Measurements from ENCODE around the gene ST6GALNAC3.

DNA sequence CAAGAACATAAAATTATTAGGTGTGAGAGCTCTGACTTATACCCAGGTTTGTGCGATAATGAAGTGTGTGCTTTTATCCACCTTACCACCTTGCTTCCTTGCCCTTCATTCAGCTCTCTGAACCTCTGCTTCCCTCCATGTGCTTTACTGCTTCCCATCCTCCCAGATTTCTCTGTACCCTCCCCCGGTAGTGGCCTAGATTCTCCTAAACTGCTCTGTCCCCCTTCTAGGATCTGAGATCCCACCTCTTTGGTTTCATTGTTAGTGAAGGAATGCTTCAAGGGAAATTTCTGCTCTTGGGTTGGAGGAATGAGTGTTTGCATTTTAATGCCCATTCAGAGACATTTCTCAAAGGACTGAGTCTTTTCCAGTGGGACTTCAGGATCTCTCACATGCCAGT, 159.5 kb downstream of the ST6GALNAC3 start:
- TF ChIP-seq, protein P1, sequence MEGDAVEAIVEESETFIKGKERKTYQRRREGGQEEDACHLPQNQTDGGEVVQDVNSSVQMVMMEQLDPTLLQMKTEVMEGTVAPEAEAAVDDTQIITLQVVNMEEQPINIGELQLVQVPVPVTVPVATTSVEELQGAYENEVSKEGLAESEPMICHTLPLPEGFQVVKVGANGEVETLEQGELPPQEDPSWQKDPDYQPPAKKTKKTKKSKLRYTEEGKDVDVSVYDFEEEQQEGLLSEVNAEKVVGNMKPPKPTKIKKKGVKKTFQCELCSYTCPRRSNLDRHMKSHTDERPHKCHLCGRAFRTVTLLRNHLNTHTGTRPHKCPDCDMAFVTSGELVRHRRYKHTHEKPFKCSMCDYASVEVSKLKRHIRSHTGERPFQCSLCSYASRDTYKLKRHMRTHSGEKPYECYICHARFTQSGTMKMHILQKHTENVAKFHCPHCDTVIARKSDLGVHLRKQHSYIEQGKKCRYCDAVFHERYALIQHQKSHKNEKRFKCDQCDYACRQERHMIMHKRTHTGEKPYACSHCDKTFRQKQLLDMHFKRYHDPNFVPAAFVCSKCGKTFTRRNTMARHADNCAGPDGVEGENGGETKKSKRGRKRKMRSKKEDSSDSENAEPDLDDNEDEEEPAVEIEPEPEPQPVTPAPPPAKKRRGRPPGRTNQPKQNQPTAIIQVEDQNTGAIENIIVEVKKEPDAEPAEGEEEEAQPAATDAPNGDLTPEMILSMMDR (IDR thresholded peaks at IDR 0.05) = no peak
- no peak for TF ChIP-seq POLR2A (IDR thresholded peaks at IDR 0.05)

Measured in heart left ventricle (tissue), 13 donors.